Measurements from ENCODE around the gene RIT1.

The RIT1 gene, protein sequence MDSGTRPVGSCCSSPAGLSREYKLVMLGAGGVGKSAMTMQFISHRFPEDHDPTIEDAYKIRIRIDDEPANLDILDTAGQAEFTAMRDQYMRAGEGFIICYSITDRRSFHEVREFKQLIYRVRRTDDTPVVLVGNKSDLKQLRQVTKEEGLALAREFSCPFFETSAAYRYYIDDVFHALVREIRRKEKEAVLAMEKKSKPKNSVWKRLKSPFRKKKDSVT

DNA sequence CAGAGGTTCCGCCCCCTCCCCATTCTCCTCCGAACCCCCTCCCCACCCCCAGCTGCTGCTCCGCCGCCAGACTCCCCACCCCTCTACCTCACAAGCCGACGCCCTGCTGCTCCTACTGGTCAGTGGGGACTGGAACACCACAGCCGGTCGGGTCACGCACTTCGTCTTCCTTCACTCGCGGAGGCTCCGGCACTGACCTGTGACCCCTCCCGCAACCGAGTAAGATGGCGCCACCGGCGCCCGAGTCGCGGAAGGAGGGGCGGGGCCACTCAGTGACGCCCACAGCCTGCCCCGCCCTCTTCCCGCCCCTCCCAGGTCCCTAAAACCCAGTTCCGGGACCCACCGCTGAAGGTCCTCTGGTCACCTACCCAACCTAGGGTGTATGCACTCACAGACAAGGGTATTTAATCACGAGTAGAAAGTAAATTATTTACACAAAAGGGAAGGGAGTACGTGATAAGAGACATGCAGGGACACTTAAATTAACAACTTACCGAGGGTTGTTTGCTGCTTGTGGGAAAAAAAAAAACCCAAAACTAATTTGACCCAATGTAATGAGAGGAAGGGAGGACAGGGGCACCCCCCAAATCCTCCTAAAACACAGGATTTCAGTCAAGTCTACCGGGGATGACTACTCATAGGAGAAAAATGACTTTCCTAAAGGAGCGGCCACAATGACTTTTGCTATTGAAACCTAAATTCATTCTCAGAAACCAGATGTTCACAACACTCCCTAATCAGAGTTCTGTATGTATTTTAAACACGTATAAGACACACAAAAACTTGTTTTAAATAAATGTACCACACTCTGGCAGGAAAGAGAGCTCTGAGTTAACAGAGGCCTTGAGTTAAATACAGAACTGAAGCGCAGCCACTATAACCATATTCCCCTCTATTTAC, at the start of gene RIT1:
Gene RIT1, minus strand, starts transcription at position 194 of the 900 bp plus-strand sequence. CDS start 588 bp downstream, outside the sequence.
- TF ChIP-seq GATA2 (IDR thresholded peaks at IDR 0.05; ENCODE audit: low read depth, low read length) (no peak), GATA3 (IDR thresholded peaks at IDR 0.05; ENCODE audit: low read depth, low read length) (no peak)

DNA sequence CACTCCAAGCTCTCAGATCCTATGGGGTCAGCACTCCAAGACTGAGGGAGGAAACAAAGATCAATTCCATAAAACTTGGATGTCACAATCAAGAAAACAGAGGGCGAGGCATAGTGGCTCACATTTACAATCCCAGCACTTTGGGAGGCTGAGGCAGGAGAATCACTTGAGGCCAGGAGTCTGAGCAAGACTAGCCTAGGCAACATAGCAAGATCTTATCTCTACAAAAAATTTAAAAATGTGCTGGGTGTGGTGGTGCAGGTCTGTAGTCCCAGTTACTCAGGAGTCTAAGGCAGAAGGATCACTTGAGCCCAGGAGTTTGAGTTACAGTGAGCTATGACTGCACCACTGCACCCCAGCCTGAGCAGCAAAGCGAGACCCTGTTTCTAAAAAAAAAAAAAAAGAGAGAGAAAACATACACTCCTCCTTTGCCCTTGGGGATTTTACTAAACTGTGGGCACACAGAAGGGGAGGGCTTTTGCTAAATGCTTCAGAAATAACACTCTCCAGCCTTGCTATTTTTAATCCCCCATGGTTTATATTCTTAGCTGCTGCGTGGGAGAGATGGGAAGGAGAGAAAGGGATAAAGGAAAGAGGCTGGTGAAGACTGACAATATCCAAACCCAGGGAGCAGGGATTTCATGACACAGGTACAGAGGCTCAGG, 49.1 kb upstream of the RIT1 start:
- TF ChIP-seq GATA2 (IDR thresholded peaks at IDR 0.05; ENCODE audit: low read depth, low read length), result 0 out of 2 replicates have a peak, but pooled peaks have one; percentile 7
- no peak for TF ChIP-seq GATA3 (IDR thresholded peaks at IDR 0.05; ENCODE audit: low read depth, low read length)

DNA sequence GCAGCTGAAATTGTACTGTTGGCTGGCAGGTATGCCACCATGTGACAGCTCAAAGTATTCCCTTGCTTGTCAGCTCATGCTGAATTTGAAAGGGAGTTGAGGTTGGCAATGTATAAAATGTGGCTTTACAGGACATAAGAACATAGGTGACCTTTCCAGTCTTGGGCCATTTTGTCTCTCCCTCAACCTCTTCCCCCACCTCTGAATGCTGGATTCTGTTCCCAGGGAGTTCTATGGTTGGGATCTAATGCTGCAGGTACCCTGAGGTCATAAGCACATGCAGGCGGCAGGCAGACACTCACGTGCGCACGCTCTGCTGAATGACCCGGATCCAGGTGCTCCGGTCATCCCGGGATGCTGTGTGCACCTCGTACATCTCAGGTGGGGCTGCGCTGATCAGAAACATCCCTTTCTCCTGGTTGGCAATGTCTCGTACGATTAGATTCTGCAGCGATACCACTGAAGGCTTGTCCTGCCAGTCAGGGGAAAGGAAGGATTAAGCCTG, 46.3 kb upstream of the RIT1 start:
- no peak for TF ChIP-seq GATA3 (IDR thresholded peaks at IDR 0.05; ENCODE audit: low read depth, low read length)
- TF ChIP-seq GATA2 (IDR thresholded peaks at IDR 0.05; ENCODE audit: low read depth, low read length), result no peak

DNA sequence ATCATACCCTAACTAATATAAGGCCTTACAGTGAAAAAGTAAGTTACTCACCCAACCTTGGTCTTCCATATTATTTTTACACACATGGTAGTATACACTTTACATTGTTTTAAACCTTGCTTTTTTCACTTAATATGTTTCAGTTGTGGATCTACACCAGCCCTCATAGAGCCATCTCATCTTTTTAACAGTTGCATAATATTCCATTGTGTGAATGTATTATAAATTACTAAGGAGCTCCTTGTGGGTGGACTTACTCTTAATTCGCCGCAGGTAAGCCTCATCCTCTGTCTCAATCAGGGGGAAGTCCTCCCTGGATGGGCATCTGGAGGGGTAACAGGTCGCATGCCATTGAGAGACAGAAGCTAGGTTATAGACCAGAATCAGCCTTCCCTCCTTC, 43.5 kb upstream of the RIT1 start:
- no peak for TF ChIP-seq GATA2 (IDR thresholded peaks at IDR 0.05; ENCODE audit: low read depth, low read length)
- no peak for TF ChIP-seq GATA3 (IDR thresholded peaks at IDR 0.05; ENCODE audit: low read depth, low read length)

DNA sequence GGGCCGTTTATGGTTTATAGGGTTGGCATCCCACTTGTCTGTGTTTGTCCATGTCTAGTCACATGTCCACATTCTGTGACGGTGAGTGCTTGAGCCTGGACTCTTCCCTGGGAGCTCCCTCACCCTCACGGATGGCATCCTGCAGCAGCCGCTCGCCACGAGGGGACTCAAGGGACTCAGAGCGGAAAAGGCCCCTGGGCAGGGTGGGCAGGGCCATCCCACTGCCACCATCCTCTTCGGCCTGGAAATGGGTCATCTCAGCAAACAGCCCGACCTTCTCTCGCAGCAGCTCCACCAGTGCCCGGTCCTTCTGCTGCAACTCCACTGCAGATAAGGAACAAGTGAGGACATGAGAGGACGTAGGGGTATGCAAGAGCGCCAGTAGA, 41.3 kb upstream of the RIT1 start:
- TF ChIP-seq GATA3 (IDR thresholded peaks at IDR 0.05; ENCODE audit: low read depth, low read length), result no peak
- TF ChIP-seq GATA2 (IDR thresholded peaks at IDR 0.05; ENCODE audit: low read depth, low read length), result no peak

DNA sequence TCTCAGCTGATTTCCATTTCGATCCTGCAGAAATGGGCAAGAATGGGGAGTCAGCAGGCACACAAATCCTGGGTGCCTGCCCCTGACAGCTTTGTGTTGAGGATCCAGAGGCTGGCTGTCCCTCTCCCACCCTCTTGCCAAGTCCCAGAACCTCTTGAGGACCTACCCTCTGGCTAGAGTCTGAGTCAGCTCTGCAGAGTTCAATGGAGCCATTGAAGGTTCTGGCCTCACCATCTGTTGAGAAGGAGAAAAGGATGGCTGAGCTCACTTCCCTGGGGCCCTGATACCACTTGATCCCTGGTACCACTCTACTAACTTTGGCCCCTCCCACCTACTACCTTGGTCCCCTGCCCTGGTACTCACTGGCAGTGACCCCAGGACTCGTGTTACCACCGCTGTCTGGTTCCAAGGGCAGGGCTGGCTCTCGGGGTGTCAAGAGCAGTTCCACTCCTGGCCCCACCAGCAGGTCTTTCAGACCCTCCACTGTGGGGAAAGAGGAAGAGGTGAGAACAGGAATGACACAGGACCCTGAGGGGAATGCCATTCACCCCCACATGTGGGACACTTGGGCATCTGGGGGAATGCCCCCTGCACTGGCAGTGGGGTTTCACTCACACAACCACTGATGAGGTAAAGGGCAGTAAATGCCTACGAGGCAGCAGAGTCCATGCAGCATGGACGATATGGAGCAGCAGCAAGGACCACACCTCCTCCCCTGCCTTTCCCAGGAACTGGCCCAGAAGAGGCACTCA, 40.8 kb upstream of the RIT1 start:
- no peak for TF ChIP-seq GATA3 (IDR thresholded peaks at IDR 0.05; ENCODE audit: low read depth, low read length)
- no peak for TF ChIP-seq GATA2 (IDR thresholded peaks at IDR 0.05; ENCODE audit: low read depth, low read length)

DNA sequence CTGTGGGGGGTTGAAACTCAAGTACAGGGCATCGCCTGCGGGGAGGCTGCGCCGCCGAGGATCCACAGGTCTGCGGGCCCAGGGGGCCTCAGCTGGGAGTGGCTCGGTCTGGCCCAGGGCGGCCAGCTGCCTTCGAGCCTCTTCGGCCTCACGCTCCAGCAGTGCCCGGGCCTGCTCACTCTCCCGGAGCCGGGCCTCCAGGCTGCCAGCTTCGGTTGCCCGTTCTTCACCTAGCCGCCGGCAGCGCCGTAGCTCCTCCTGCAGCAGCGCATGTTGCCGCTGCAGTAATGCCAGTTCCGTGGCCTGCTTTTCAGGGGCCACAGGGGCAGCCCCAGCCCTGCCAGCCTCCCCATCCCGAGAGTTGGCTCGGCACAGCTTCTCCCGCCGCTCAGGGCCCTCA, 39.7 kb upstream of the RIT1 start:
- TF ChIP-seq GATA2 (IDR thresholded peaks at IDR 0.05; ENCODE audit: low read depth, low read length) (no peak), GATA3 (IDR thresholded peaks at IDR 0.05; ENCODE audit: low read depth, low read length) (no peak)

DNA sequence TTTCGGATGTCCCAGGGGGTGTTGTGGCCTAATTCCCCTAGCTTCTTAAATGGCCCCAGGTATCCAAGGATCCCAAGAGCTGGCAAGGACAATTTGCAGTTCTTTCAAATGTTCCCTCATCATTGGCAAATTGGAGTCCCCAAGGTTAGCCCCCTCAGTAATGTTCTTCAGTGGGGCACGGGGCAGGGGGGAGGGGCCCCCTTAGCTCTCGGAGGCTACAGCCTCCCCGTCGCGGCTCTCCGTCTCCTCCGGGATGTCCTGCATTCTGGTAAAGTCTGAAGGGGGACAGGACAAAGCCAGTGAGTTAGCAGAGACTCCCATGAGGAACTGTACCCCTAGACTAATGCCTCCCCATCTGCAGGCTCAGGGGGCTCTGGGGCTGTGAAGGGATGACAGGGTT, 36.6 kb upstream of the RIT1 start:
- TF ChIP-seq GATA3 (IDR thresholded peaks at IDR 0.05; ENCODE audit: low read depth, low read length), result no peak
- TF ChIP-seq GATA2 (IDR thresholded peaks at IDR 0.05; ENCODE audit: low read depth, low read length), result no peak

DNA sequence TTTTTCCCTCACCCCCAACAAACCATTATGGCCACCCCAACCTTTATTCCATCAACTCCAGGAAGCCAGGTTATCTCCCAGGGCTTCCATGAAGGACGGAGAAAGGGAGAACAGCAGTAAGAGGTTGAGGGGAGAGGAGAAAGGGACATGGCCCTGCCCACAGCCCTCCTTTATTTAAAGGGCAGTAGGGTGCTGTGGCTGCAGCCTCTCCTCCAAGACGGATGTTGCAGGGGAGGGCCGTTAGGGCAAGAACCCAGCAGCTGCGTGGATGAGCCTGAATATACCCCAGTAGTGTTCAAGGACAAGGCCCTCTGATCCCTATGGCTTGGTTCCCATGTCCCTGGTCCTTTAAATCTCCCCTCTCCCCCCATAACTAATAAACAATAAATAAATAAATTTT, 36.1 kb upstream of the RIT1 start:
- TF ChIP-seq GATA2 (IDR thresholded peaks at IDR 0.05; ENCODE audit: low read depth, low read length), result no peak
- no peak for TF ChIP-seq GATA3 (IDR thresholded peaks at IDR 0.05; ENCODE audit: low read depth, low read length)

DNA sequence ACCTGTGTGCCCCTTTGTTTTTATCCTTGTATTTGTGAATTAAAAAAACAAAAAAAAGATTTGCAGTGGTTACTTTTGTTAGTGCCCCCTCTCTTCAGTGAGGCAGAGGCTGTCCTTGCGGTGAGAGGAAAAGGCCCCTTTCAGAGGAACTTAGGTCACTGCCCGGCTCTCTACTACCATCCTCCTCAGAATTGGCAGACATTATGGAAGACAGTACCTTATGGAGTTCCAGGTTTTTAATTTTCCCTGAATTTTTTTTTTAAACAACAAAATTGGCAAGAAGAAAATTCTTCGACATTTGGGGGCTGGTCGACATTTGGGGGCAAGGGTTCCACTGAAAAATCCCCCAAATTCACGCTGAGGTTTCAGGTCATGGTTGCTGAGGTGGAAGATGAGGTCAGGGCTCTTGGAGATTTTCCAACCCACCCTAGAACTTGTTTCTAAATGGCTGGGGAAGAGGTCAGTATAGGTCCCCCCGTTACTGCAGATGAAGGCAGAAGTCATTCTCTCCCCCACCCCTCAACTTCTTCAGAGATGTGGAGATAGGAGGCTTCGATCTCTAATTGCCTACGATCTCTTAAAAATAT, 35.6 kb upstream of the RIT1 start:
- TF ChIP-seq GATA2 (IDR thresholded peaks at IDR 0.05; ENCODE audit: low read depth, low read length) (no peak), GATA3 (IDR thresholded peaks at IDR 0.05; ENCODE audit: low read depth, low read length) (no peak)

DNA sequence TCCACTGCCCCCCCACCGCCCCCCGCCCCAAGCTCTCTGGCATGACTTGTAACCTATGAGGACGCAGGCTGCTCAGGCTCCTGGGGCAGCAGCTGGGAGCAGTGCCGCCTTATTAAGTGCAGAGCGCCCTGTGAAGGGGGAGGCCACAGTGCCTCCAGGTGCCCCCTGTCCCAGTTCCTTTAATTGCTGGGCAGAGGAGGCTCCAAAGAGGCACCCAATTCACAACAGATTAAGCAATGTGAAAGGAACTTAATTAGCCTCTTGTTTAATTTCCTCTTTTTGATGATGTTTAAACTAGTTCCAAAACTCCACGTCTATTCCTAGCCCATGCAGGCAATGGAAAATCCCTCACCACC, 33.3 kb upstream of the RIT1 start:
- no peak for TF ChIP-seq GATA3 (IDR thresholded peaks at IDR 0.05; ENCODE audit: low read depth, low read length)
- no peak for TF ChIP-seq GATA2 (IDR thresholded peaks at IDR 0.05; ENCODE audit: low read depth, low read length)

DNA sequence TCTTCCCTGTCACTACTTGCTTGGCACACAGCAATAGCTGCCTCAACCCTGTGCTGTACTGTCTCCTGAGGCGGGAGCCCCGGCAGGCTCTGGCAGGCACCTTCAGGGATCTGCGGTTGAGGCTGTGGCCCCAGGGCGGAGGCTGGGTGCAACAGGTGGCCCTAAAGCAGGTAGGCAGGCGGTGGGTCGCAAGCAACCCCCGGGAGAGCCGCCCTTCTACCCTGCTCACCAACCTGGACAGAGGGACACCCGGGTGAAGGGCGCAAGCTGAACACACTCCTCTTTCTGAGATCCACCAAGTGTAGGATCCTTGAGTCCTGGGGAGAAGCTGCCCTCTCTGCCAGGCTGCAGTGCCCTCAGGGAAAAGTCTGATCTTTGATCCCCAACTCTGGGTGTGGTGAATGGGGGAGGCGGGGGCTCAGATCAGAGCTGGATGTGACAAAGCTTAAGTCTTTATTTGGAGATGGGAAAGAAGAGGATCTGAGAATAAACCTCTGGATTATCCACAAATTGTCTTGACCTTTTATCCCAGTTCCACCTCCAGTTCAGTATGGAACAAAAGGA, 31.5 kb upstream of the RIT1 start:
- TF ChIP-seq GATA2 (IDR thresholded peaks at IDR 0.05; ENCODE audit: low read depth, low read length), result no peak
- no peak for TF ChIP-seq GATA3 (IDR thresholded peaks at IDR 0.05; ENCODE audit: low read depth, low read length)

Measured in SH-SY5Y (cell line).